GM12801 (cell line): ENCODE data around the gene CERS2.

Experiments used
- CTCF ChIP-seq: IDR thresholded peaks from one replicate; pipeline ENCODE4 v1.5.1; 2011; ENCODE audit warnings: control low read depth; ENCODE audit not compliant: insufficient read length; ENCODE audit errors: extremely low read depth

Gene CERS2, protein sequence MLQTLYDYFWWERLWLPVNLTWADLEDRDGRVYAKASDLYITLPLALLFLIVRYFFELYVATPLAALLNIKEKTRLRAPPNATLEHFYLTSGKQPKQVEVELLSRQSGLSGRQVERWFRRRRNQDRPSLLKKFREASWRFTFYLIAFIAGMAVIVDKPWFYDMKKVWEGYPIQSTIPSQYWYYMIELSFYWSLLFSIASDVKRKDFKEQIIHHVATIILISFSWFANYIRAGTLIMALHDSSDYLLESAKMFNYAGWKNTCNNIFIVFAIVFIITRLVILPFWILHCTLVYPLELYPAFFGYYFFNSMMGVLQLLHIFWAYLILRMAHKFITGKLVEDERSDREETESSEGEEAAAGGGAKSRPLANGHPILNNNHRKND

GRCh38 chr1:150974580-150975478 is at the start of gene CERS2:
Gene CERS2 (minus strand): TSS chr1:150974835. CDS start chr1:150969090, 5,745 bp downstream.
- no peak for TF ChIP-seq CTCF

GRCh38 chr1:151013518-151013917 is 38.9 kb upstream of the CERS2 start:
- no peak for TF ChIP-seq CTCF

DNA sequence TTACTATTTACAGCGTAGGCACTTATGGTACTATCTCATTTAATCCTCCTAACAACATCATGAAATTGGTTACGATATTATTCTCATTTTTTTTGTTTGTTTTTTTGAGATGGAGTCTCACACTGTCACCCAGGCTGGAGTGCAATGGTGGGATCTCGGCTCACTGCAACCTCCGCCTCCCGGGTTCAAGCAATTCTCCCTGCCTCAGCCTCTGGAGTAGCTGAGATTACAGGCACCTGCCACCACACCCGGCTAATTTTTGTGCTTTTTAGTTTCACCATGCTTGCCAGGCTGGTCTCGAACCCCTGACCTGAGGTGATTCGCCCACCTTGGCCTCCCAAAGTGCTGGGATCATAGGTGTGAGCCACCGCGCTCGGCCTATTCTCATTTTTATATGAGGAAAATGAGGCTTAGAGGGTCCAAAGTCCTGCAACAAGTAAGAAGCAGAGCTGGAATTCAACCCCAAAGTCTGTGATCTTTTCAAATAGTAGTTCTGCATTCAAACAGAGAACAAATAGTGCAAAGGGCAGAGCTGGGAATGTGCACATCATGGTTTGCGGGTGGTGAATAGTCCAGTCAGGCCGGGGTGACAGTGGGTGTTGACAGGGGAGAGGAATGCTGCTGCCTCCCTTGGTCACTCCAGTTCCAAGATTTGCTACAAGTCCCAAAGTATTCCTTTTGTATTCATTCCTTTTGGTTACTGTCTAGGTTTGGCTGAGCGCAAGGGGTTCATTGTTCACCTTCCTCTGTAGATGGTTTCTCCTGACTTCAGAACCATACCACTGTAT is 38.2 kb upstream of the CERS2 start:
- TF ChIP-seq CTCF: no peak

DNA sequence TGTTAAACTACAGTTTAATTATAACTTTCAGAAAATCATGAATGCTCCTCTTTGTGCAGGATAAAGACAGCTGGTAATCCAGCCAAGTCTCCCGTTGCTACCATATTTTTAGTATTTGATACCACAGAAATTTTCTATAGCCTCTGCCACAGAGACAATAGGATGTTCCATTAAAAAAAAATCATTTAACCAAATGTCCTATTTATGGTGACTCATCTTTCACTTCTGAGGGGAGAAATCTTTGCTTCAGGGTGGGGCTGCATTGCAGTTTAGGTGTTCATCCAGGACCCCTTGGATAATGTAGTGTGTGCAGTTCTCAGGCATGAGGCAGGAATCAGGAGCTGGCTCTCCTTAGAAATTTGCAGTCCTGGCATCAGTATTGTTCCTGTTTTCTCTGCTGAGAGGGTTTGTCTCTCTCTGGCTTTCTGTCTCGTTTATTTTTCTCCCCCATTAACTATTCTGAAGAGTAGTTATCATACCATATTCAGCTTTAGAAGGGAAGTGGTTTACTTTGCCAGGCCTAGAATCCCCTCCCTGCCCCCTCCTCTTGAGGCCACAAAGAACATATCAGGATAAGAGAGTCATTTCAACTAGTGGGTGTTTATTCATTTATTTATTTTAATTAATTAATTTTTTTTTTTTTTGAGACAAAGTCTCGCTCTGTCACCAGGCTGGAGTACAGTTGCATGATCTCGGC is 36.7 kb upstream of the CERS2 start:
- no peak for TF ChIP-seq CTCF

DNA sequence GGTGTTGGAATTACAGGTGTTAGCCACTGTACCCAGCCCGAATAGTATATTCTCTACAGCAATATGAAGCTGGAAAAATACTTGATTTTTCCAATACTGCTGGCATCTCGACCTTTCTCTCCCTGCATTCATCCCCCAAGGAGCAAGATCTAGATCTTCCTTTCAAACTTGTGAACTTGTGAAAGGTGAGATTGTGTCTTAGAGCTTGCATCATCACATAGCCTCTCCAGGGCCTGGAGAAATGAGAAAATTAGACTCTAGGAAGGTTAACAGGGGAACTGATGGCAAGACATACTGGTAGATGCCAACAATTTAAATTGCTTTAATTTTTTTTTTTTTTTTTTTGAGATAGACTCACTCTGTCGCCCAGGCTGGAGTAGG is 35.7 kb upstream of the CERS2 start:
- no peak for TF ChIP-seq CTCF

GRCh38 chr1:151009674-151010345 is 35.2 kb upstream of the CERS2 start:
- no peak for TF ChIP-seq CTCF
